ENCODE measurements around the gene JMJD1C. TPM values are rescaled to one million over a fixed set of nuclear protein-coding genes. Genes with fewer than 3 reads are reported as not detected.

Gene JMJD1C
- total RNA-seq, 1 experiment from 2014 or later: 91.9 TPM

GRCh38 chr10:63260860-63261251 lies 204.9 kb downstream of the JMJD1C start:
- no peaks in the 10 kb centered on the region for H3K27me3 Mint-ChIP-seq (ENCODE audit: insufficient read depth, unreplicated experiment)
- ChIA-PET CTCF (interaction anchor here (0.7 to 1.2 kb wide), 4 partner anchors 9 to 442 kb away, joined by 3 to 4 read pairs (median 3); no protein-coding TSS in a partner anchor), POLR2A (interaction anchor here (1.0 to 10.3 kb wide), 3 partner anchors 20 to 258 kb away, joined by 3 to 202 read pairs (median 24); partner anchors contain the start of genes JMJD1C and REEP3)
- H3K27ac Mint-ChIP-seq (ENCODE audit: low read depth, unreplicated experiment): peak overlapping the region; percentile 54
- no peaks in the 10 kb centered on the region for H3K9me3 Mint-ChIP-seq (ENCODE audit: unreplicated experiment)
- no peak for DNase-seq (ENCODE audit: unreplicated experiment)
- H3K36me3 Mint-ChIP-seq (ENCODE audit: insufficient read depth, unreplicated experiment): peaks cover 41% of the 10 kb centered on the region
- no TSS peak for BruUV-seq (replicated peaks)
- peaks cover 45% of the 10 kb centered on the region for H3K4me1 Mint-ChIP-seq (ENCODE audit: insufficient read depth, unreplicated experiment)
- no peak for TF ChIP-seq CTCF (IDR thresholded peaks at IDR 0.05; ENCODE audit: unreplicated experiment)
- intact Hi-C loops (cut with micrococcal nuclease): no loop called here
- H3K4me3 Mint-ChIP-seq (ENCODE audit: unreplicated experiment): no peak overlapping the region

GRCh38 chr10:63260103-63260859 lies 205.5 kb downstream of the JMJD1C start:
- H3K36me3 Mint-ChIP-seq (ENCODE audit: insufficient read depth, unreplicated experiment): peaks cover 41% of the 10 kb centered on the region
- TF ChIP-seq CTCF (IDR thresholded peaks at IDR 0.05; ENCODE audit: unreplicated experiment): no peak
- intact Hi-C loops (cut with micrococcal nuclease): no loop called here
- no peaks in the 10 kb centered on the region for H3K27me3 Mint-ChIP-seq (ENCODE audit: insufficient read depth, unreplicated experiment)
- no peak overlapping the region for H3K4me3 Mint-ChIP-seq (ENCODE audit: unreplicated experiment)
- peaks cover 45% of the 10 kb centered on the region for H3K4me1 Mint-ChIP-seq (ENCODE audit: insufficient read depth, unreplicated experiment)
- peak overlapping the region; percentile 39 for H3K27ac Mint-ChIP-seq (ENCODE audit: low read depth, unreplicated experiment)
- no TSS peak for BruUV-seq (replicated peaks)
- H3K9me3 Mint-ChIP-seq (ENCODE audit: unreplicated experiment): no peaks in the 10 kb centered on the region
- ChIA-PET POLR2A (interaction anchor here (0.6 to 7.0 kb wide), 6 partner anchors 7 to 1605 kb away, joined by 3 to 94 read pairs (median 3); no protein-coding TSS in a partner anchor), CTCF (interaction anchor here (0.7 to 1.2 kb wide), 4 partner anchors 9 to 442 kb away, joined by 3 to 4 read pairs (median 3); no protein-coding TSS in a partner anchor)
- DNase-seq (ENCODE audit: unreplicated experiment): no peak

GRCh38 chr10:63258920-63259678 lies 206.7 kb downstream of the JMJD1C start:
- ChIA-PET POLR2A (interaction anchor here (0.6 to 7.0 kb wide), 7 partner anchors 9 to 1604 kb away, joined by 3 to 94 read pairs (median 4); partner anchors contain the start of gene JMJD1C), CTCF (no interaction called here)
- H3K27ac Mint-ChIP-seq (ENCODE audit: low read depth, unreplicated experiment): peak overlapping the region; percentile 39
- no TSS peak for BruUV-seq (replicated peaks)
- H3K27me3 Mint-ChIP-seq (ENCODE audit: insufficient read depth, unreplicated experiment): no peaks in the 10 kb centered on the region
- H3K9me3 Mint-ChIP-seq (ENCODE audit: unreplicated experiment): no peaks in the 10 kb centered on the region
- peaks cover 45% of the 10 kb centered on the region for H3K4me1 Mint-ChIP-seq (ENCODE audit: insufficient read depth, unreplicated experiment)
- peak overlapping the region; percentile 14 for H3K4me3 Mint-ChIP-seq (ENCODE audit: unreplicated experiment)
- H3K36me3 Mint-ChIP-seq (ENCODE audit: insufficient read depth, unreplicated experiment): peaks cover 48% of the 10 kb centered on the region
- no peak for DNase-seq (ENCODE audit: unreplicated experiment)
- no peak for TF ChIP-seq CTCF (IDR thresholded peaks at IDR 0.05; ENCODE audit: unreplicated experiment)
- intact Hi-C loops (cut with micrococcal nuclease): no loop called here

- Mint-ChIP-seq H3K4me1 (ENCODE audit: insufficient read depth, unreplicated experiment) (peaks cover 47% of the 10 kb centered on the region), H3K27me3 (ENCODE audit: insufficient read depth, unreplicated experiment) (no peaks in the 10 kb centered on the region), H3K4me3 (ENCODE audit: unreplicated experiment) (no peak overlapping the region), H3K9me3 (ENCODE audit: unreplicated experiment) (no peaks in the 10 kb centered on the region), H3K36me3 (ENCODE audit: insufficient read depth, unreplicated experiment) (peaks cover 48% of the 10 kb centered on the region), H3K27ac (ENCODE audit: low read depth, unreplicated experiment) (peak overlapping the region; percentile 6)
- DNase-seq (ENCODE audit: unreplicated experiment): no peak
- BruUV-seq (replicated peaks): no TSS peak
- intact Hi-C loops (cut with micrococcal nuclease): no loop called here
- no peak for TF ChIP-seq CTCF (IDR thresholded peaks at IDR 0.05; ENCODE audit: unreplicated experiment)
- ChIA-PET CTCF (interaction anchor here (0.9 kb wide), 1 partner anchor 40 kb away, joined by 4 read pairs; no protein-coding TSS in a partner anchor), POLR2A (interaction anchor here (1.0 to 7.0 kb wide), 4 partner anchors 10 to 371 kb away, joined by 4 to 94 read pairs (median 7); partner anchors contain the start of gene JMJD1C)
Measured at GRCh38 chr10:63257778-63258177, 208.0 kb downstream of the JMJD1C start.

Data from MCF 10A (cell line).